ENCODE data around the gene POLN.

- TF ChIP-seq CTCF (conservative IDR thresholded peaks at IDR 0.05 in 1 of 2, IDR thresholded peaks at IDR 0.05 in 1 of 2; ENCODE audit: extremely low read depth in 1 of 2, insufficient read depth in 1 of 2, low read depth in 1 of 2, low read length in 2 of 2) (no peak), EZH2 (IDR thresholded peaks at IDR 0.05; ENCODE audit: borderline replicate concordance, low read length) (no peak)
Observed at GRCh38 chr4:2290974-2291704, 49.2 kb upstream of the POLN start.
